ENCODE results near the gene CCL23.

The CCL23 gene

GRCh38 chr17:35965272-35965671 is 52.5 kb downstream of the CCL23 start:
- no peak for DNase-seq

GRCh38 chr17:35963663-35964062 is 54.1 kb downstream of the CCL23 start:
- no peak for DNase-seq
